Activated naive CD4-positive, alpha-beta T cell treated with anti-CD3 and anti-CD28 coated beads, Interleukin-2, amount 10 ng/mL, durations not matched to agents 7 days and 5 days (primary cell): ENCODE results near the gene SYNJ1.
A peak's percentile ranks its signal among the peaks of the same experiment; 100 is the strongest.
"Not testable (repeated sequence)": the region's sequence is repeated elsewhere in the genome, so short reads cannot be mapped to it uniquely, and the experiment has no call there.

Source experiments
- CTCF ChIA-PET: fragments of 350-600 bp; sonication (Branson Sonifier 250); formaldehyde crosslinking; loops from one replicate; lab custom pipeline; 2021; ENCODE audit warnings: antibody characterized with exemption; lab: Charles Lee
- DNase-seq: peaks from one replicate; pipeline ENCODE4 v3.0.0-alpha.2; 2020
- H3K27ac Mint-ChIP-seq: one replicate; pipeline ENCODE4 v1.8.0; 2021; ENCODE audit warnings: mild to moderate bottlenecking, moderate library complexity, mixed read lengths
- H3K27me3 Mint-ChIP-seq: one replicate; pipeline ENCODE4 v1.8.0; 2021; ENCODE audit warnings: mild to moderate bottlenecking, mixed read lengths
- H3K36me3 Mint-ChIP-seq: one replicate; pipeline ENCODE4 v1.8.0; 2021; ENCODE audit warnings: mixed read lengths
- H3K4me1 Mint-ChIP-seq: one replicate; pipeline ENCODE4 v1.8.0; 2021; ENCODE audit warnings: mixed read lengths
- H3K4me3 Mint-ChIP-seq: one replicate; pipeline ENCODE4 v1.8.0; 2021; ENCODE audit warnings: mild to moderate bottlenecking, moderate library complexity, mixed read lengths
- H3K9me3 Mint-ChIP-seq: one replicate; pipeline ENCODE4 v1.8.0; 2021; ENCODE audit warnings: mixed read lengths

The SYNJ1 gene

GRCh38 chr21:32658524-32658923, 69.3 kb downstream of the SYNJ1 start:
- no peaks in the 10 kb centered on the region for H3K4me1 Mint-ChIP-seq
- no peak for DNase-seq
- no peaks in the 10 kb centered on the region for H3K27me3 Mint-ChIP-seq
- H3K4me3 Mint-ChIP-seq = no peak overlapping the region
- peaks cover 47% of the 10 kb centered on the region for H3K36me3 Mint-ChIP-seq
- H3K27ac Mint-ChIP-seq = no peak overlapping the region
- H3K9me3 Mint-ChIP-seq = no peaks in the 10 kb centered on the region
- CTCF ChIA-PET = no interaction called here

GRCh38 chr21:32653326-32653901, 74.4 kb downstream of the SYNJ1 start:
- DNase-seq = peak; percentile 39
- H3K27me3 Mint-ChIP-seq = no peaks in the 10 kb centered on the region
- peaks cover 8% of the 10 kb centered on the region for H3K4me1 Mint-ChIP-seq
- H3K27ac Mint-ChIP-seq = no peak overlapping the region
- H3K36me3 Mint-ChIP-seq = peaks cover 28% of the 10 kb centered on the region
- CTCF ChIA-PET = interaction anchor here (0.8 to 1.2 kb wide), 6 partner anchors 10 to 470 kb away, joined by 3 to 4 read pairs (median 3); no protein-coding TSS in a partner anchor
- no peaks in the 10 kb centered on the region for H3K9me3 Mint-ChIP-seq
- H3K4me3 Mint-ChIP-seq = no peak overlapping the region

GRCh38 chr21:32648165-32648564, 79.6 kb downstream of the SYNJ1 start:
- Mint-ChIP-seq H3K27ac (no peak overlapping the region), H3K36me3 (peaks cover 13% of the 10 kb centered on the region), H3K4me3 (no peak overlapping the region), H3K9me3 (no peaks in the 10 kb centered on the region), H3K27me3 (no peaks in the 10 kb centered on the region), H3K4me1 (peaks cover 8% of the 10 kb centered on the region)
- DNase-seq = no peak
- CTCF ChIA-PET = interaction anchor here (1.4 kb wide), 1 partner anchor 178 kb away, joined by 4 read pairs; no protein-coding TSS in a partner anchor

GRCh38 chr21:32645261-32646182, 82.3 kb downstream of the SYNJ1 start:
- H3K4me1 Mint-ChIP-seq = peaks cover 7% of the 10 kb centered on the region
- H3K9me3 Mint-ChIP-seq = no peaks in the 10 kb centered on the region
- H3K36me3 Mint-ChIP-seq = peaks cover 14% of the 10 kb centered on the region
- no peaks in the 10 kb centered on the region for H3K27me3 Mint-ChIP-seq
- CTCF ChIA-PET = no interaction called here
- DNase-seq = no peak
- no peak overlapping the region for H3K4me3 Mint-ChIP-seq
- no peak overlapping the region for H3K27ac Mint-ChIP-seq

GRCh38 chr21:32641710-32642698, 85.8 kb downstream of the SYNJ1 start:
- no peaks in the 10 kb centered on the region for H3K9me3 Mint-ChIP-seq
- CTCF ChIA-PET = no interaction called here

GRCh38 chr21:32626621-32627196, 101.1 kb downstream of the SYNJ1 start:
- no peak overlapping the region for H3K27ac Mint-ChIP-seq
- DNase-seq = no peak
- no peaks in the 10 kb centered on the region for H3K9me3 Mint-ChIP-seq
- H3K4me1 Mint-ChIP-seq = peaks cover 2% of the 10 kb centered on the region
- CTCF ChIA-PET = interaction anchor here (0.6 kb wide), 1 partner anchor 992 kb away, joined by 3 read pairs; no protein-coding TSS in a partner anchor
- no peak overlapping the region for H3K4me3 Mint-ChIP-seq
- H3K36me3 Mint-ChIP-seq = peaks cover 11% of the 10 kb centered on the region
- H3K27me3 Mint-ChIP-seq = peaks cover 3% of the 10 kb centered on the region

More at GRCh38 chr21:32641710-32642698, 85.8 kb downstream of the SYNJ1 start:
- peaks cover 22% of the 10 kb centered on the region for H3K36me3 Mint-ChIP-seq
- H3K4me3 Mint-ChIP-seq = no peak overlapping the region
- H3K27ac Mint-ChIP-seq = no peak overlapping the region
- no peak for DNase-seq
- H3K4me1 Mint-ChIP-seq = peaks cover 4% of the 10 kb centered on the region
- no peaks in the 10 kb centered on the region for H3K27me3 Mint-ChIP-seq

GRCh38 chr21:32618218-32618617, 109.6 kb downstream of the SYNJ1 start:
- CTCF ChIA-PET, H3K4me1 Mint-ChIP-seq, H3K4me3 Mint-ChIP-seq, H3K27ac Mint-ChIP-seq, H3K36me3 Mint-ChIP-seq, DNase-seq, H3K9me3 Mint-ChIP-seq: not testable (repeated sequence)
- peaks cover 53% of the 10 kb centered on the region for H3K27me3 Mint-ChIP-seq

GRCh38 chr21:32613436-32614043, 114.3 kb downstream of the SYNJ1 start:
- Mint-ChIP-seq H3K9me3 (no peaks in the 10 kb centered on the region), H3K36me3 (peaks cover 9% of the 10 kb centered on the region), H3K4me3 (peak overlapping the region; percentile 97), H3K4me1 (peaks cover 24% of the 10 kb centered on the region), H3K27ac (no peak overlapping the region), H3K27me3 (peaks cover 36% of the 10 kb centered on the region)
- no peak for DNase-seq
- CTCF ChIA-PET = interaction anchor here (1.0 to 2.0 kb wide), 3 partner anchors 12 to 158 kb away, joined by 3 to 7 read pairs (median 4); partner anchors contain the start of gene PAXBP1

- Mint-ChIP-seq H3K9me3 (no peaks in the 10 kb centered on the region), H3K27ac (peak overlapping the region; percentile 87), H3K4me1 (peaks cover 24% of the 10 kb centered on the region), H3K36me3 (peaks cover 9% of the 10 kb centered on the region), H3K27me3 (peaks cover 32% of the 10 kb centered on the region), H3K4me3 (peak overlapping the region; percentile 97)
- no peak for DNase-seq
- CTCF ChIA-PET = interaction anchor here (1.0 to 2.0 kb wide), 3 partner anchors 12 to 158 kb away, joined by 3 to 7 read pairs (median 4); partner anchors contain the start of gene PAXBP1
Observed at GRCh38 chr21:32612999-32613337, 114.8 kb downstream of the SYNJ1 start.

GRCh38 chr21:32612075-32612998, 115.5 kb downstream of the SYNJ1 start, which contains the start of gene CFAP298:
TSS of gene CFAP298 (minus strand) at chr21:32612377. CDS start at chr21:32612243, 134 bp downstream.
- Mint-ChIP-seq H3K36me3 (peaks cover 14% of the 10 kb centered on the region), H3K4me3 (peak within 1 kb of the TSS; percentile 97), H3K27ac (peak within 1 kb of the TSS; percentile 87), H3K27me3 (peaks cover 31% of the 10 kb centered on the region), H3K9me3 (no peaks in the 10 kb centered on the region), H3K4me1 (peaks cover 24% of the 10 kb centered on the region)
- DNase-seq = peak; percentile 93
- CTCF ChIA-PET = interaction anchor here (1.0 to 2.0 kb wide), 3 partner anchors 11 to 159 kb away, joined by 3 to 7 read pairs (median 4); partner anchors contain the start of gene PAXBP1

- CTCF ChIA-PET = interaction anchor here (2.0 kb wide), 1 partner anchor 10 kb away, joined by 7 read pairs; no protein-coding TSS in a partner anchor
- H3K9me3 Mint-ChIP-seq = no peaks in the 10 kb centered on the region
Observed at GRCh38 chr21:32611471-32611997, 116.3 kb downstream of the SYNJ1 start.

GRCh38 chr21:32610940-32611339, 116.9 kb downstream of the SYNJ1 start:
- Mint-ChIP-seq H3K4me3 (peak overlapping the region; percentile 55), H3K36me3 (peaks cover 22% of the 10 kb centered on the region), H3K27me3 (peaks cover 27% of the 10 kb centered on the region), H3K4me1 (peaks cover 24% of the 10 kb centered on the region)
- not testable (repeated sequence) for H3K27ac Mint-ChIP-seq, H3K9me3 Mint-ChIP-seq, DNase-seq
- CTCF ChIA-PET = interaction anchor here (1.2 to 2.1 kb wide), 2 partner anchors 10 to 13 kb away, joined by 3 to 10 read pairs; no protein-coding TSS in a partner anchor

More at GRCh38 chr21:32611471-32611997, 116.3 kb downstream of the SYNJ1 start:
- peak overlapping the region; percentile 87 for H3K27ac Mint-ChIP-seq
- peak; percentile 56 for DNase-seq
- H3K4me3 Mint-ChIP-seq = peak overlapping the region; percentile 97
- H3K27me3 Mint-ChIP-seq = peaks cover 27% of the 10 kb centered on the region
- H3K36me3 Mint-ChIP-seq = peaks cover 17% of the 10 kb centered on the region
- H3K4me1 Mint-ChIP-seq = peaks cover 24% of the 10 kb centered on the region
